Measurements from ENCODE around the gene ZSWIM5. TPM values are rescaled to one million over a fixed set of nuclear protein-coding genes. Genes with fewer than 3 reads are reported as not detected.

ZSWIM5 gene
- total and polyA plus RNA-seq, 4 donors: 0.67 to 2.9 (median 1.3) TPM

DNA sequence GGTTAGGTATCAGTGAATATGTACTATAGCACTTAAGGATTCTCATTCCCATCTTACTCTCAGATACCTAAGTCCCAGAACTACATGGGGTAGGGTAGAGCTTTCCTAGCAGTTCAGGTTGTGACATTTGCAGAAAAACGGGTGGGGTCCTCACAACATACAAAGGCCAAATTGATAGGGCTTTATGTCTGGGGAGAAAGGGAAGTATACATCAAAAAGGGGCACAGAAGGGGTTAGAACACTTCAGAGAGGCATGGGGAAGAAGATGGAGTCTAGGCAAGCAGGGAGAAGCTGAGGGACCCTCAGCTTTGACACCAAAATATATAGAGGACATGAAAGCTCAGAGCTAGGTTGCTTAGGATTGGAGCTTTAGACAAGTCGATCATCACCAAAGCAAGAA is 190.7 kb downstream of the ZSWIM5 start:
- 78% methylated on average over 2 of the region's 2 CpGs for WGBS
- no peak for DNase-seq (ENCODE audit: low spot score)
- H3K36me3 ChIP-seq (ENCODE audit: control insufficient read depth in 4 of 4, insufficient read depth in 3 of 4, low read depth in 1 of 4, low read length in 3 of 4): peaks cover 0 to 7% (median 1%) of the 10 kb centered on the region in 4 donors

GRCh38 chr1:45014321-45015028 is 191.9 kb downstream of the ZSWIM5 start:
- peak; percentile 86 for DNase-seq (ENCODE audit: low spot score)
- Histone ChIP-seq H3K36me3 (ENCODE audit: control insufficient read depth in 4 of 4, insufficient read depth in 3 of 4, low read depth in 1 of 4, low read length in 3 of 4) (peaks cover 2 to 7% (median 3%) of the 10 kb centered on the region in 4 donors), H3K9me3 (ENCODE audit: control insufficient read depth in 4 of 4, low read length in 3 of 4) (no peaks in the 10 kb centered on the region), H3K27me3 (ENCODE audit: control insufficient read depth in 4 of 4, insufficient read depth in 4 of 4, low read length in 3 of 4) (no peaks in the 10 kb centered on the region), H3K9ac (ENCODE audit: low read depth in 1 of 2, low read length in 2 of 2) (no peak overlapping the region), H3K27ac (ENCODE audit: low read depth in 1 of 2, low read length in 2 of 2) (no peak overlapping the region), H3K4me3 (ENCODE audit: low read depth in 1 of 3, low read length in 3 of 3) (no peak overlapping the region), H3K4me1 (ENCODE audit: control insufficient read depth in 4 of 4, insufficient read depth in 4 of 4, low read length in 3 of 4) (peaks cover 14 to 52% (median 38%) of the 10 kb centered on the region in 4 donors)
- 55% methylated on average over 6 of the region's 6 CpGs for WGBS
- TF ChIP-seq CTCF (IDR thresholded peaks at IDR 0.05; ENCODE audit: low read depth, low read length, missing input control) (peak; percentile 83), RAD21 (IDR thresholded peaks at IDR 0.05) (peak; percentile 89 to 95), HNF4G (IDR thresholded peaks at IDR 0.05) (no peak)

More for the DNA sequence above, 190.7 kb downstream of the ZSWIM5 start:
- Histone ChIP-seq H3K27ac (ENCODE audit: low read depth in 1 of 2, low read length in 2 of 2) (no peak overlapping the region), H3K27me3 (ENCODE audit: control insufficient read depth in 4 of 4, insufficient read depth in 4 of 4, low read length in 3 of 4) (no peaks in the 10 kb centered on the region), H3K9ac (ENCODE audit: low read depth in 1 of 2, low read length in 2 of 2) (no peak overlapping the region), H3K4me1 (ENCODE audit: control insufficient read depth in 4 of 4, insufficient read depth in 4 of 4, low read length in 3 of 4) (peaks cover 6 to 41% (median 28%) of the 10 kb centered on the region in 4 donors), H3K9me3 (ENCODE audit: control insufficient read depth in 4 of 4, low read length in 3 of 4) (no peaks in the 10 kb centered on the region), H3K4me3 (ENCODE audit: low read depth in 1 of 3, low read length in 3 of 3) (no peak overlapping the region)
- TF ChIP-seq JUND (IDR thresholded peaks at IDR 0.05) (no peak), GABPA (IDR thresholded peaks at IDR 0.05 in 1 of 2, conservative IDR thresholded peaks at IDR 0.05 in 1 of 2) (no peak), NR2F2 (IDR thresholded peaks at IDR 0.05) (no peak), FOXA1 (IDR thresholded peaks at IDR 0.05) (no peak), MAX (IDR thresholded peaks at IDR 0.05) (no peak)
- TF ChIP-seq, protein P1, sequence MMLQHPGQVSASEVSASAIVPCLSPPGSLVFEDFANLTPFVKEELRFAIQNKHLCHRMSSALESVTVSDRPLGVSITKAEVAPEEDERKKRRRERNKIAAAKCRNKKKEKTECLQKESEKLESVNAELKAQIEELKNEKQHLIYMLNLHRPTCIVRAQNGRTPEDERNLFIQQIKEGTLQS (IDR thresholded peaks at IDR 0.05): no peak
- TF ChIP-seq, protein P2, sequence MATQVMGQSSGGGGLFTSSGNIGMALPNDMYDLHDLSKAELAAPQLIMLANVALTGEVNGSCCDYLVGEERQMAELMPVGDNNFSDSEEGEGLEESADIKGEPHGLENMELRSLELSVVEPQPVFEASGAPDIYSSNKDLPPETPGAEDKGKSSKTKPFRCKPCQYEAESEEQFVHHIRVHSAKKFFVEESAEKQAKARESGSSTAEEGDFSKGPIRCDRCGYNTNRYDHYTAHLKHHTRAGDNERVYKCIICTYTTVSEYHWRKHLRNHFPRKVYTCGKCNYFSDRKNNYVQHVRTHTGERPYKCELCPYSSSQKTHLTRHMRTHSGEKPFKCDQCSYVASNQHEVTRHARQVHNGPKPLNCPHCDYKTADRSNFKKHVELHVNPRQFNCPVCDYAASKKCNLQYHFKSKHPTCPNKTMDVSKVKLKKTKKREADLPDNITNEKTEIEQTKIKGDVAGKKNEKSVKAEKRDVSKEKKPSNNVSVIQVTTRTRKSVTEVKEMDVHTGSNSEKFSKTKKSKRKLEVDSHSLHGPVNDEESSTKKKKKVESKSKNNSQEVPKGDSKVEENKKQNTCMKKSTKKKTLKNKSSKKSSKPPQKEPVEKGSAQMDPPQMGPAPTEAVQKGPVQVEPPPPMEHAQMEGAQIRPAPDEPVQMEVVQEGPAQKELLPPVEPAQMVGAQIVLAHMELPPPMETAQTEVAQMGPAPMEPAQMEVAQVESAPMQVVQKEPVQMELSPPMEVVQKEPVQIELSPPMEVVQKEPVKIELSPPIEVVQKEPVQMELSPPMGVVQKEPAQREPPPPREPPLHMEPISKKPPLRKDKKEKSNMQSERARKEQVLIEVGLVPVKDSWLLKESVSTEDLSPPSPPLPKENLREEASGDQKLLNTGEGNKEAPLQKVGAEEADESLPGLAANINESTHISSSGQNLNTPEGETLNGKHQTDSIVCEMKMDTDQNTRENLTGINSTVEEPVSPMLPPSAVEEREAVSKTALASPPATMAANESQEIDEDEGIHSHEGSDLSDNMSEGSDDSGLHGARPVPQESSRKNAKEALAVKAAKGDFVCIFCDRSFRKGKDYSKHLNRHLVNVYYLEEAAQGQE (IDR thresholded peaks at IDR 0.05): no peak

Measured in liver (tissue), 9 donors.